Fibroblast of lung (primary cell): Measurements from ENCODE around the gene APOC4. TPM values are rescaled to one million over a fixed set of nuclear protein-coding genes. Genes with fewer than 3 reads are reported as not detected.
"Not testable (repeated sequence)": the region's sequence is repeated elsewhere in the genome, so short reads cannot be mapped to it uniquely, and the experiment has no call there.

ENCODE experiments used
- DNase-seq, 2 donors: peaks; one replicate each; pipeline versions ENCODE4 v3.0.0 to v3.0.0-alpha.2; 2010; ENCODE audit warnings: low read depth in 2 of 2
- H2AFZ ChIP-seq: 2 replicates; pipeline ENCODE4 v1.5.1; 2012; ENCODE audit warnings: low read length, control low read depth, inconsistent platforms
- H3K27ac ChIP-seq: 2 replicates; pipeline ENCODE4 v1.5.1; 2011; ENCODE audit warnings: low read length, control low read depth; ENCODE audit not compliant: insufficient read depth
- H3K27me3 ChIP-seq: 2 replicates; pipeline ENCODE4 v1.5.1; 2011; ENCODE audit warnings: mild to moderate bottlenecking, low read length; ENCODE audit not compliant: control insufficient read depth, insufficient read depth
- H3K36me3 ChIP-seq: 2 replicates; pipeline ENCODE4 v1.5.1; 2011; ENCODE audit warnings: low read length; ENCODE audit not compliant: control insufficient read depth, insufficient read depth
- H3K4me1 ChIP-seq: 2 replicates; pipeline ENCODE4 v1.5.1; 2011; ENCODE audit warnings: low read length; ENCODE audit not compliant: control insufficient read depth, insufficient read depth; ENCODE audit errors: extremely low read depth
- H3K4me2 ChIP-seq: 2 replicates; pipeline ENCODE4 v1.5.1; 2011; ENCODE audit warnings: low read length, control low read depth; ENCODE audit not compliant: insufficient read depth; ENCODE audit errors: extremely low read depth
- H3K4me3 ChIP-seq, 4 experiments: fragments of 200-600 bp in 1 of 4; sonication (generic) in 1 of 4; replicated peaks in 1 of 4; 2 replicates each; pipeline ENCODE4 v1.5.1; 2011 to 2016; ENCODE audit warnings: low read length in 4 of 4, low read depth in 3 of 4, mild to moderate bottlenecking in 3 of 4, control low read depth in 2 of 4, inconsistent platforms in 1 of 4, mixed read lengths in 1 of 4; ENCODE audit not compliant: insufficient read depth in 1 of 4; ENCODE audit errors: control extremely low read depth in 1 of 4
- H3K79me2 ChIP-seq: 2 replicates; pipeline ENCODE4 v1.5.1; 2012; ENCODE audit warnings: mild to moderate bottlenecking, low read length, inconsistent platforms; ENCODE audit not compliant: control insufficient read depth, insufficient read depth
- H3K9ac ChIP-seq: 2 replicates; pipeline ENCODE4 v1.5.1; 2011; ENCODE audit warnings: mild to moderate bottlenecking, low read length, control low read depth; ENCODE audit not compliant: insufficient read depth
- H3K9me3 ChIP-seq: 2 replicates; pipeline ENCODE4 v1.5.1; 2012; ENCODE audit warnings: low read depth, low read length; ENCODE audit not compliant: control insufficient read depth, insufficient read depth
- H4K20me1 ChIP-seq: 2 replicates; pipeline ENCODE4 v1.5.1; 2011; ENCODE audit warnings: low read length; ENCODE audit not compliant: control insufficient read depth, insufficient read depth; ENCODE audit errors: extremely low read depth
- EZH2 ChIP-seq: IDR thresholded peaks from 2 replicates; pipeline ENCODE4 v1.5.1; 2012; ENCODE audit warnings: low read length, control low read depth, mild to moderate bottlenecking; ENCODE audit errors: missing control alignments
- polyA plus RNA-seq, 2 donors: library from polyadenylated mRNA; depleted of rRNA in 1 of 2; stranded (reverse) in 1 of 2; unstranded in 1 of 2; fragments of >200 nt; gene quantifications; 2 replicates each; pipeline ENCODE4 v1.2.1, GENCODE V29; 2011 to 2012; ENCODE audit warnings: missing spikeins in 1 of 2
- total RNA-seq: library from RNA; depleted of rRNA; stranded (reverse); fragments of >200 nt; gene quantifications from 2 replicates; pipeline ENCODE4 v1.2.1, GENCODE V29; 2014
- TF ChIP-seq, protein P1 (sequence below), 2 donors: IDR thresholded peaks in 1 of 2; conservative IDR thresholded peaks in 1 of 2; 1 replicate in 1 of 2; 2 replicates in 1 of 2; pipeline ENCODE4 v1.5.1; 2011 to 2012; ENCODE audit warnings: low read length in 2 of 2, control low read depth in 1 of 2, inconsistent platforms in 1 of 2, low read depth in 1 of 2, mild to moderate bottlenecking in 1 of 2

APOC4 gene
- total and polyA plus RNA-seq, 2 donors (not counting 1 experiment from before 2014, with no cell fraction given), result not detected

DNA sequence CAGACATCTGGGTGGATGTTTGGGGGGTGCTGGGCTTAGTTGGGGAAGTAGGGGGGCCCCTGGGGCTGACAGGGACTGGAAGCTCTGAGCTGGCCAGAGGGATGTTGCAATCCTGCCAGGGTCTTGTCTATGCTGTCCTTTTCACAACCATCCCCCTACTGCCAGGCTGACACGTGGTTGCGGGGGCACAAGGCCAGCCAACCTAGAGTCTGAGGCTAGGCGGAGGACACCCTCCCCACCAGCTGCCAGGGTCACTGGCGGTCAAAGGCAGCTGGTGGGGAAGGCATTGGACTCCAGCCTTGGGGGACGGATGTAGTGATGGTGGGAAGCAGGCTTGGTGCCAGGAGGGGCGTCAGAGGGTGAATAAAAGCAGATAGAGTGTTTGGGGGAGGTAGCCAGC, 29.2 kb upstream of the APOC4 start:
- Histone ChIP-seq H3K27me3 (no peaks in the 10 kb centered on the region), H3K4me2 (no peak overlapping the region), H3K36me3 (no peaks in the 10 kb centered on the region), H3K27ac (no peak overlapping the region), H3K79me2 (no peaks in the 10 kb centered on the region), H3K4me1 (peaks cover 6% of the 10 kb centered on the region), H2AFZ (no peak overlapping the region), H3K9ac (no peak overlapping the region), H3K9me3 (no peaks in the 10 kb centered on the region), H4K20me1 (no peaks in the 10 kb centered on the region), H3K4me3 (no peak overlapping the region)
- DNase-seq, result peak in 1 of 2 donors; percentile 55
- TF ChIP-seq, protein P1, sequence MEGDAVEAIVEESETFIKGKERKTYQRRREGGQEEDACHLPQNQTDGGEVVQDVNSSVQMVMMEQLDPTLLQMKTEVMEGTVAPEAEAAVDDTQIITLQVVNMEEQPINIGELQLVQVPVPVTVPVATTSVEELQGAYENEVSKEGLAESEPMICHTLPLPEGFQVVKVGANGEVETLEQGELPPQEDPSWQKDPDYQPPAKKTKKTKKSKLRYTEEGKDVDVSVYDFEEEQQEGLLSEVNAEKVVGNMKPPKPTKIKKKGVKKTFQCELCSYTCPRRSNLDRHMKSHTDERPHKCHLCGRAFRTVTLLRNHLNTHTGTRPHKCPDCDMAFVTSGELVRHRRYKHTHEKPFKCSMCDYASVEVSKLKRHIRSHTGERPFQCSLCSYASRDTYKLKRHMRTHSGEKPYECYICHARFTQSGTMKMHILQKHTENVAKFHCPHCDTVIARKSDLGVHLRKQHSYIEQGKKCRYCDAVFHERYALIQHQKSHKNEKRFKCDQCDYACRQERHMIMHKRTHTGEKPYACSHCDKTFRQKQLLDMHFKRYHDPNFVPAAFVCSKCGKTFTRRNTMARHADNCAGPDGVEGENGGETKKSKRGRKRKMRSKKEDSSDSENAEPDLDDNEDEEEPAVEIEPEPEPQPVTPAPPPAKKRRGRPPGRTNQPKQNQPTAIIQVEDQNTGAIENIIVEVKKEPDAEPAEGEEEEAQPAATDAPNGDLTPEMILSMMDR (conservative IDR thresholded peaks at IDR 0.05 in 1 of 2, IDR thresholded peaks at IDR 0.05 in 1 of 2; ENCODE audit: low read depth in 1 of 2, low read length in 2 of 2), result no peak
- TF ChIP-seq EZH2, result no peak

DNA sequence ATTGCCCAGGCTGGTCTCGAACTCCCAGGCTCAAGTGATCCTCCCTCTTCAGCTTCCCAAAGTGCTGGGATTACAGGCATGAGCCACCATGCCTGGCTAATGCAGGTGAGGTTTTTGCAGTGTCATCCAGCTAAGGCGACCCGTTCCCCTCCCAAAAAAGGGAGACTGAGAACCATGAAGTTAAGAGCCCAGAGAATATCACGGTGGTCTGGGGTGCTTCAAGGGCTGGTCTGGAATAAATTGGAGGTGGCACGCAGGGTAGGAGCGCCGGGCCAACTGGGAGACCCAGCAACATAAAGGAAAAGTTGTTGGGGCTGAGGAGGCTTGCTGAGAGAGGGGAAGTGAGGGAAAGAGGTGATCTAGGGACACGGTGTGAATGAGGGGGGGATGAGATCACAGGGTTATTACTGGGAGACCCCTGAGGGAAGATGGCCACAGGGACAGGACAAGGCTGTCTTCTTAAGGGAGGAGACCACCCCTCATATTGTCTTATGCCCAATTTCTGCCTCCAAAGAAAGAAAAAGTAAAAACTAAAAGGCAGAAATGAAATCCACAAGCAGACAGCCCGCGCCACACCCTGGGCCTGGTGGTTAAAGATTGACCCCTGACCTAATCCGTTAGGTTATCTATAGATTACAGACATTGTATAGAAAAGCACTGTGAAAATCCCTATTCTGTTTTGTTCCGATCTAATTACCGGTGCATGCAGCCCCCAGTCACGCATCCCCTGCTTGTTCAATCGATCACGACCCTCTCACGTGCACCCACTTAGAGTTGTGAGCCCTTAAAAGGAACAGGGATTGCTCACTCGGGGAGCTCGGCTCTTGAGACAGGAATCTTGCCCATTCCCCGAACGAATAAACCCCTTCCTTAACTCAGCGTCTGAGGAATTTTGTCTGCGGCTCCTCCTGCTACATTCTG, 28.3 kb upstream of the APOC4 start:
- not testable (repeated sequence) for H3K27ac ChIP-seq, H3K9me3 ChIP-seq, H4K20me1 ChIP-seq, H2AFZ ChIP-seq, H3K4me1 ChIP-seq, H3K27me3 ChIP-seq, H3K9ac ChIP-seq, H3K36me3 ChIP-seq, H3K79me2 ChIP-seq, DNase-seq
- Histone ChIP-seq H3K4me2 (peak overlapping the region; percentile 79), H3K4me3 (peak overlapping the region in 1 of 4 experiments; percentile 65)

DNA sequence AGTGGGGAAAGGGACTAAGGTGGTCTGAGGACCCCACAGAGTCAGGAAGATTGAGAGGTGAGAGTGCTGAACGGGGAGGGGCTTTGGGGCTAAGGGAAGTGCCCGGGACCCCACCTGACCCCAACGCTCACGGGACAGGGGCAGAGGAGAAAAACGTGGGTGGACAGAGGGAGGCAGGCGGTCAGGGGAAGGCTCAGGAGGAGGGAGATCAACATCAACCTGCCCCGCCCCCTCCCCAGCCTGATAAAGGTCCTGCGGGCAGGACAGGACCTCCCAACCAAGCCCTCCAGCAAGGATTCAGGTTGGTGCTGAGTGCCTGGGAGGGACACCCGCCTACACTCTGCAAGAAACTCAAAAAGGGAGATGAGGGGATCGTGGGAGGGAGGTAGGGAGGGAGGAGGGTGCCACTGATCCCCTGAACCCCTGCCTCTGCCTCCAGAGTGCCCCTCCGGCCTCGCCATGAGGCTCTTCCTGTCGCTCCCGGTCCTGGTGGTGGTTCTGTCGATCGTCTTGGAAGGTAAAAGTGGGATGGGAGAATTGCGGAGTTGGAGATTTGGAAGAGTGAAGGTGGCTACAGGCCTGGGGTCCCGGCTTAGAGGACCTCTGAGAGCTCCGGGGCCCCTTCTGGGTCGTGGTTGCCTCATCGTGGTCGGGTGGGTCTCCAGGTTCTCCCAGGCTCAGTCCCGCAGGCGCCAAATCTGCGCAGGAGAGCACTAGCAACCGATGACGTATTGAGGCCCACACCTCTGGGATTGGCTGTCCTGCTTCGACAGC, 27.4 kb upstream of the APOC4 start, which contains the start of gene APOC1:
Gene APOC1 (plus strand): TSS at position 176 of the 774 bp plus-strand sequence. CDS start 284 bp downstream, at position 460.
- peak within 1 kb of the TSS; percentile 72 for H3K9ac ChIP-seq
- H3K27me3 ChIP-seq, H3K4me1 ChIP-seq, H3K79me2 ChIP-seq, H3K9me3 ChIP-seq, H3K36me3 ChIP-seq, H4K20me1 ChIP-seq: not testable (repeated sequence)
- H3K4me3 ChIP-seq, result peak within 1 kb of the TSS; percentile 37 to 65 (median 48)
- peak; percentile 65 to 82 for DNase-seq
- peak within 1 kb of the TSS; percentile 85 for H2AFZ ChIP-seq
- H3K27ac ChIP-seq, result peak within 1 kb of the TSS; percentile 82
- peak within 1 kb of the TSS; percentile 79 for H3K4me2 ChIP-seq
